D341Med (cell line): ENCODE measurements around the gene TFIP11.

Experiments used
- DNase-seq: peaks from one replicate; pipeline ENCODE4 v3.0.0; 2012; ENCODE audit warnings: low spot score

TFIP11 gene

GRCh38 chr22:26512149-26512793, at the start of gene TFIP11:
Gene TFIP11, minus strand, starts transcription at chr22:26512473. Its CDS starts 2,201 bp downstream, at chr22:26510272.
- DNase-seq, result peak; percentile 98

DNA sequence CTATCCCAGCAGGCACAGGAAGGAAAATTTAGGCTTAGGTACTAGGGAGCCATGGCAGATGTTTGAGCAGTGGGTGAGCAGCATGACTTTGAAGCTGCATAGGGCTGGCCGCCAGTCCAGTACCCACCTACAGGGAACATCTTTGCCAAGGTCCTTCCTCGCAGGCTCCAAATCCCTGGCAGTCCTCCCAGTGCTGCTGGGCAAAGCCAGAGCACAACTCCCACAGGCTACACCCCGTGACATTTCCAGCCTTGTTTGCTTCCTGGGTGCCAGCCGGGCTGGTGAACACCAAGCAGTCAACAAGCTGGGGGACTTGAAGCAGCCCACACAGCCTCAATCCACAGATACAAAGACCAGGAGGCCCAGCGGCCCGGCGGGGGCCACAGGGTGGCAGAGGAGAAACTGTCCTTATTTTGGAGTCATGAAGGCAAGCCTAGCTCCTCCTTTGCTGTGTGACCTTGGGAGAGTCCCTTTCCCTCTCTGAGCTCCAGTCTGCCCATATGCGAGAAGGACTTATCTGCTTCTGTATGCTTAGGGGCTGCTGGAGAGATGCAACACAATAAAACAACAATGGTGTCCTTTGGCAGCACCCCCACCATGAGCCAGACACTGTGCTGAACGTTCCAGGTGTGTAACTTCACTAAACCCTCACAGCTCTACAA, 49.6 kb upstream of the TFIP11 start:
- no peak for DNase-seq

- no peak for DNase-seq
Observed at GRCh38 chr22:26559961-26560575, 47.8 kb upstream of the TFIP11 start.

DNA sequence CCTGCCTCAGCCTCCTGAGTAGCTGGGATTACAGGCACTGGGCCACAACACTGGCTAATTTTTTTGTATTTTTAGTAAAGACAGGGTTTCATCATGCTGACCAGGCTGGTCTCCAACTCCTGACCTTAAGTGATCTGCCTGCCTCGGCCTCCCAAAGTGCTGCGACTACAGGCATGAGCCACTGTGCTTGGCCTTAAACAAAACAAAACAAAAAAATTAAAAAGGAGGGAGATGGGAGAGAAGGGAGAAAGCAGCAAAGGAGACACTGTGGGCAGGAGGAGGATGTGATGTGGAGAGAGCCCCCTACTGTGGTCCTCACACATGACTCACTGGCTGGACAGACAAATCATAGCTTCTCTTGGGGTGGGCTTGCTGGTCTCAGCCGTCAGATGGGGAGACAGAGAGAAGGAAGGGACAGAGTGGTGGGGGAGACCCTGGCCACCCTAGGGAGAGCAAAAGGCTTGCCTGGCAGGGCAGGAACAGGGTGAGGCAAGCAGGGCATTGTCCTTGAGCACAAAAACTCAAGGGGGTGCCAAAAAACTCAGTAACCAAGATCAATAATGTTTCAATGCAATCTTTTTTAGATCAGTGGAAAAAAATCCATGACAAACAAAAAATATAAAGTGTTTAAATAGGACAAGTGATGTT, 46.1 kb upstream of the TFIP11 start:
- no peak for DNase-seq

DNA sequence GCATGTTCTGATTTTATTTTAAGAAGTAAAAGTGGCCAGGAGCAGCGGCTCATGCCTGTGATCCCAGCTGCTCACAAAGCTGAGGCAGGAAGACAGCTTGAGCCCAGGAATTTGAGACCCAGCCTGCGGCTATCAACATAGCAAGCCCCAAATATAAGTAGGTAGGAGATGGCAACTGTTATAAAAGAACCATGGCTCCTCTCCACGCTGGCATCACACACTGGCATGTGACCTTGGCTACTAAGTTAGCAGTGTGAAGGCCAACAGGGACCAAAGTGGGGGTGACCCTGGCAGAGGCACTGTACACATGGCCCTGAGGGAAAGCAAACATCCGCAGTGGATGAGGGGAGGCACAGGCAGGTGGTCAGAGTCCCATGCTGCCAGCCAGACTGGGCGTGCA, 44.6 kb upstream of the TFIP11 start:
- no peak for DNase-seq

GRCh38 chr22:26555478-26555877, 43.2 kb upstream of the TFIP11 start:
- no peak for DNase-seq

DNA sequence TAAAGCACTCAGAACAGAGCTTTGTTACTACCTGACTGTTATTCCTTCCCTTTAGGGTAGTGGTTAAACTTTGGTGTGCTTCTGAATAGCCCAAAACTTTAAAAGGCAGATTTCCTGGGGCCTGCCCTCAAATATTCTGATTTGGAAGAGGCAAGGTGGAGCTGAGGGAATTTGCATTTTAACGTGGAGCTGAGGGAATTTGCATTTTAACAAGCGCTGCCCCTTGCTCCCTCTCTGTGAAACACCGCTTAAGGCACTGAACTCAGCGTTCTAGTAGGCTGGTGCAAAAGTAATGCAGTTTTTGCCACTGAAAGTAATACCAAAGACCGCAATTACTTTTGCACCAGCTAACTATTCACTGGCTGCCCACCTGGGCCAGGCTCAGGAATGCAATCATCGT, 42.7 kb upstream of the TFIP11 start:
- no peak for DNase-seq

DNA sequence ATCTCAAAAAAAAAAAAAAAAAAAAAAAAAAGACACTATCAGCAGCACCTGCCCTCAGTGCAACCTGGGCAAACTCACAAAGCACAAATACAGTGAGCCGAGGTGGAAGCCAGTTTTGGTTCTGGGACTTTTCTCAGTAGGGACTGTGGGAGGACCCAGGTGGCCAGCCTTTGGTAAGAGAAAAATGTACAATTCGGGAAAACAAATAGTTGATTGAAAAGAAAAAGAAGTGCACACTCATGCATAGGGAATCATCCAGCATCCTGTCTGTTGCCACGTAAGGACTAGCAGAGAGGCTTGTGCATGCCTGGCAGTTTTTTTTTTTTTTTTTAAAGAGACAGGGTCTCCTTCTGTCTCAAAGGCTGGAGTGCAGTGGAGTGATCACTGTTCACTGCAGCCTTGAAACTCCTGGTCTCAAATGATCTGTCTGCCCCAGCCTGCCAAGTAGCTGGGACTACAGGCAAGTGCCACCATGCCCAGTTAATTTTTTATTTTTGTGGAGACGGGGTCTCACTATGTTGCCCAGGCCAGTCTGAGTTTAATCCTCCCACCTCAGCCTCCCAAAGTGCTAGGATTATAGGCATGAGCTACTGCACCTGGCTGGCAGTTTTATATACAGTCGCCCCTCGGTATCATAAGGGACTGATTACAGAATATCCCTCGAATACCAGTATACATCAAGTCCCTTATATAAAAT, 40.9 kb upstream of the TFIP11 start:
- DNase-seq, result no peak

DNA sequence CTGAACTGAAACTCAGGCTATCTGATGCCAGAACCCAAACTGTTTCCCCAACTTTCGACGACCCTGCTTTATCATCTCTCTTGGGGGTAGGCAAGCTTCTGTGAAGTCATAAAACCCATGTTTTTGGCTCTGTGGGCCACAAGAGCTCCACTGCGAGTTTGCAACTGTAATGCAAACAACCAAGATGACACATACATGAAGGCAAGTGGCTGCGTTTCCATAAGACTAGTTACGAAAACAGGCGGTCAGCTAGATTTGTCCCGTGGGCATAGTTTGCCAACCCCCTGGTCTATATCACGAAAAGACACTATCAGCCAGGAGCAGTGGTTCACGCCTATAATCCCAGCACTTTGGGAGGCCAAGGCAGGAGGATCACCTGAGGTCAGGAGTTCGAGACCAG, 40.2 kb upstream of the TFIP11 start:
- no peak for DNase-seq

DNA sequence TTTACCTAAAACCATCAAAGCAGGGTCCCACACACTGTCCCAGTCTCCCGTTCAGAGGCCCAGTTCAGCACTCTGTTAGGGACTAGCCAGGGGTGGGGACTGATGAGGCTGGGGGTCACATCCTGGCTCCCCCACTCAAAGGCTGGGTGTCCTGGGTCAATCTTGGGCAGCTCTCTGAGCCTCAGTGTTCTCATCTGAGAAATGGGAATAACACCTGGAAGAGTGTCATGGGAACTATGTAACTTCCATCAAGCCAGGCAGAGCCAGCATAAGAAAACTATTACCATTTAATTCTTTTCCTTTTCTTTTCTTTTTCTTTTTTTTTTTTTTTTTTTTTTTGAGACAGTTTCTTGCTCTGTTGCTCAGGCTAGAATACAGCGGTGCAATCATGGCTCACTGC, 39.3 kb upstream of the TFIP11 start:
- DNase-seq, result no peak

- no peak for DNase-seq
Observed at GRCh38 chr22:26550498-26551033, 38.3 kb upstream of the TFIP11 start.

GRCh38 chr22:26549902-26550497, 37.7 kb upstream of the TFIP11 start:
- DNase-seq, result no peak

GRCh38 chr22:26548984-26549383, 36.7 kb upstream of the TFIP11 start:
- DNase-seq, result no peak

- DNase-seq, result no peak
Observed at GRCh38 chr22:26548303-26548702, 36.0 kb upstream of the TFIP11 start.

DNA sequence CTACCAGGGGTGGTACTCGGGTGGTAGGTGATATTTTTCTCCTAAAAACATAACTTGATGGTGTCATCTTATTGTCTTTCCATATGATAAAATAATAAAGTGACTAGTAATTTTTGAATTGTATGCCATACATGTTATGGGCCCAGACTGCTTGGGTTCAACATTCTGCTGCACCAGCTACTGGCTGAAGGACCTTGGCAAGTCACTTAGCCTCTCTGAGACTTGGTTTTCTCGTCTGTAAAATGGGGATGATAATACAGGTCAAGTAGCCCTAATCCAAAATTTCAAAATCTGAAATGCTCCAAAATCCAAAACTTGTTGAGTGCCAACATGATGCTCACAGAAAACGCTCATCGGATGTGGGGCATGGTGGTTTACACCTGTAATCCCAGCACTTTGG, 35.6 kb upstream of the TFIP11 start:
- DNase-seq, result no peak

GRCh38 chr22:26547426-26547825, 35.2 kb upstream of the TFIP11 start:
- DNase-seq, result no peak

DNA sequence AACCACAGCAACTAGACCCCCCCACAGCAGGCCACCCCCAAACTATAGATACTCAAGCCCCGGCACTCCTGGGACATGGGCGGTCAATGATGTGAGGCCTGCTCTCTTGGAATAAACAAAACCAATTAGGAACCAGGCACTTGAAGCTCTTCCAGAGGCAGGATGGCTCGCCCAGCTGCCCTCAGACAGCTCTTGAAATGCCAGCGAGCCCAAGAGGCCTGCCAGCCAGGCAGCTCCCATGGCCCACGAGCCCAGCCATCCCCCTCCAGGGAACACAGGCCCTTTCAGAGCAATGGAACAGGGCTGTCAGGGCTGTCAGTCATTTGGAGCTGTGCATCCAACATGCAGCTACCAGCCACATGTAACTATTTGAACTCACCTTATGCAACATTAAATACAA, 34.0 kb upstream of the TFIP11 start:
- no peak for DNase-seq

GRCh38 chr22:26545827-26546226, 33.6 kb upstream of the TFIP11 start:
- DNase-seq, result no peak

GRCh38 chr22:26545385-26545784, 33.1 kb upstream of the TFIP11 start:
- DNase-seq, result no peak

DNA sequence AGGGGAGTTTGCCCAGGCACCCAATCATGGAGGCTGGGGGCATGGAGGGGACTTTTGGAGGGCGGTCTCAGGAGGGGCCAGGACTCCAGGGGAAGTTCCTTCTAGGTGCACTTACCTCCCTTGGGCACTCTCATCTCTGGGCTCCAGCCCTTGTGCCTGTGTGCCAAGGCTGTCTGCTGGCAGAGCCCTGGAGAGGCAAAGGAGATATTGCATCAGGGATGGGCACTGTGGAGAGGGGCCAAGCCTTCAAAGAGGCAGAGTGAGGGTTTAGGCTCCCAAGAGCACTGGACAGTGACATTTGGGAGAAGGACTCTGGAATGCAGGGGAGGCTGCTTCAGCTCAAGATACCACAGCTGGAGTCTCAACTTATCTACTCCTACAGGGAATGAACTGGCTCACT, 32.2 kb upstream of the TFIP11 start:
- no peak for DNase-seq

- DNase-seq, result no peak
Observed at GRCh38 chr22:26542831-26543230, 30.6 kb upstream of the TFIP11 start.
